ENCODE data around the gene TMEM231. TPM values are rescaled to one million over a fixed set of nuclear protein-coding genes. Genes with fewer than 3 reads are reported as not detected.

TMEM231 gene
- total RNA-seq, 1 experiment from 2014 or later = 14.7 TPM

- no peak for DNase-seq (ENCODE audit: extremely low read depth, low read depth)
Measured at GRCh38 chr16:75497558-75497957, 58.5 kb downstream of the TMEM231 start.

GRCh38 chr16:75495076-75495674 is 60.9 kb downstream of the TMEM231 start, which contains the start of gene CHST6:
CHST6 (minus strand) TSS chr16:75495441; CDS start chr16:75479828, 15,613 bp downstream.
- DNase-seq (ENCODE audit: extremely low read depth, low read depth) = peak; percentile 13

- DNase-seq (ENCODE audit: extremely low read depth, low read depth) = no peak
Measured at GRCh38 chr16:75494661-75495075, 61.4 kb downstream of the TMEM231 start.

GRCh38 chr16:75494184-75494583 is 61.9 kb downstream of the TMEM231 start:
- DNase-seq (ENCODE audit: extremely low read depth, low read depth) = no peak

GRCh38 chr16:75491876-75492275 is 64.2 kb downstream of the TMEM231 start:
- no peak for DNase-seq (ENCODE audit: extremely low read depth, low read depth)

GRCh38 chr16:75488322-75488721 is 67.7 kb downstream of the TMEM231 start:
- DNase-seq (ENCODE audit: extremely low read depth, low read depth) = no peak

Other genes starting within 250 kb of the TMEM231 start
- gene CFDP1, start 122.7 kb downstream of the TMEM231 start, total RNA-seq (2014; rRNA removed; shearing (Covaris generic)) = 22.9 and 23.7 TPM in 2 replicates
- 27.5 and 29.4 TPM in 2 replicates for gene TMEM170A, start 91.6 kb downstream of the TMEM231 start, total RNA-seq (2014; rRNA removed; shearing (Covaris generic))
- gene CHST6, start 60.8 kb downstream of the TMEM231 start, total RNA-seq (2014; rRNA removed; shearing (Covaris generic)) = 0.81 and 0.89 TPM in 2 replicates
- gene CHST5, start 20.1 kb downstream of the TMEM231 start, total RNA-seq (2014; rRNA removed; shearing (Covaris generic)) = 0.64 and 0.87 TPM in 2 replicates
- gene GABARAPL2, start 10.1 kb upstream of the TMEM231 start, total RNA-seq (2014; rRNA removed; shearing (Covaris generic)) = 31.3 and 34.8 TPM in 2 replicates
- 28.9 and 39.0 TPM in 2 replicates for gene ADAT1, start 67.0 kb upstream of the TMEM231 start, total RNA-seq (2014; rRNA removed; shearing (Covaris generic))
- gene KARS1, start 91.4 kb upstream of the TMEM231 start, total RNA-seq (2014; rRNA removed; shearing (Covaris generic)) = 169 and 172 TPM in 2 replicates
- gene TERF2IP, start 91.5 kb upstream of the TMEM231 start, total RNA-seq (2014; rRNA removed; shearing (Covaris generic)) = 24.6 and 27.9 TPM in 2 replicates
- gene CPHXL2, start 120.8 kb upstream of the TMEM231 start, total RNA-seq (2014; rRNA removed; shearing (Covaris generic)) = not detected in 2 replicates
- gene DUXB, start 145.2 kb upstream of the TMEM231 start, total RNA-seq (2014; rRNA removed; shearing (Covaris generic)) = not detected in 2 replicates
- not detected in 2 replicates for gene CPHXL, start 170.2 kb upstream of the TMEM231 start, total RNA-seq (2014; rRNA removed; shearing (Covaris generic))